A673 (cell line): Measurements from ENCODE around the gene ADA. TPM values are rescaled to one million over a fixed set of nuclear protein-coding genes. Genes with fewer than 3 reads are reported as not detected.

Experiments
- BruUV-seq: library from RNA; stranded (reverse); fragments of 400-500 nt; replicated peaks from 2 replicates; lab custom pipeline; 2021; lab: Mats Ljungman, UMichigan
- CTCF ChIA-PET: fragments of 300-600 bp; sonication (Branson Sonifier 250); formaldehyde crosslinking; loops from one replicate; lab custom pipeline; 2022; ENCODE audit warnings: antibody characterized with exemption; lab: Charles Lee
- POLR2A ChIA-PET: fragments of 300-600 bp; sonication (Branson Sonifier 250); formaldehyde crosslinking; loops from one replicate; lab custom pipeline; 2022; ENCODE audit warnings: antibody characterized with exemption; ENCODE audit not compliant: low non-redundant PET; lab: Charles Lee
- DNase-seq: peaks from one replicate; pipeline ENCODE4 v3.0.0-alpha.2; 2015; ENCODE audit warnings: low spot score
- H3K27ac ChIP-seq: fragments of 200-600 bp; sonication (generic); 2 replicates; pipeline ENCODE4 v1.5.1; 2016; ENCODE audit warnings: mixed run types, low read depth, mild to moderate bottlenecking, mixed read lengths, antibody characterized with exemption, low read length; ENCODE audit not compliant: poor library complexity, severe bottlenecking
- H3K27me3 ChIP-seq: fragments of 200-600 bp; sonication (generic); replicated peaks from 2 replicates; pipeline ENCODE4 v1.6.1; 2017; ENCODE audit warnings: mixed run types, low read depth, mild to moderate bottlenecking, mixed read lengths, antibody characterized with exemption, low read length; ENCODE audit not compliant: insufficient read depth, poor library complexity
- H3K36me3 ChIP-seq: fragments of 200-600 bp; sonication (generic); 2 replicates; pipeline ENCODE4 v1.6.1; 2016; ENCODE audit warnings: mixed run types, mild to moderate bottlenecking, mixed read lengths, antibody characterized with exemption, low read length; ENCODE audit not compliant: insufficient read depth, poor library complexity, severe bottlenecking
- H3K4me1 ChIP-seq: fragments of 200-600 bp; sonication (generic); 2 replicates; pipeline ENCODE4 v1.6.1; 2017; ENCODE audit warnings: mixed run types, mild to moderate bottlenecking, mixed read lengths, antibody characterized with exemption, low read length; ENCODE audit not compliant: insufficient read depth, poor library complexity, severe bottlenecking
- H3K4me3 ChIP-seq: fragments of 200-600 bp; sonication (generic); 2 replicates; pipeline ENCODE4 v1.5.1; 2016; ENCODE audit warnings: low read depth, mixed run types, mild to moderate bottlenecking, mixed read lengths, low read length; ENCODE audit not compliant: poor library complexity, severe bottlenecking
- H3K9me3 ChIP-seq: fragments of 200-600 bp; sonication (generic); 2 replicates; pipeline ENCODE4 v1.6.1; 2016; ENCODE audit warnings: mixed run types, low read depth, mild to moderate bottlenecking, mixed read lengths, antibody characterized with exemption, low read length; ENCODE audit not compliant: poor library complexity, severe bottlenecking
- CTCF ChIP-seq: fragments of 300-800, 200-600 bp; sonication (generic); conservative IDR thresholded peaks from 2 replicates; pipeline ENCODE4 v1.5.1; 2017; ENCODE audit warnings: low read depth, mild to moderate bottlenecking, antibody characterized with exemption, low read length, moderate library complexity, mixed read lengths
- EZH2 ChIP-seq: fragments of 200-600 bp; sonication (generic); IDR thresholded peaks from 2 replicates; pipeline ENCODE4 v1.6.1; 2017; ENCODE audit warnings: borderline replicate concordance, low read depth, mild to moderate bottlenecking, mixed read lengths, antibody characterized with exemption, low read length; ENCODE audit not compliant: poor library complexity, severe bottlenecking
- intact Hi-C: fragments of 100-400 bp; cut with micrococcal nuclease; formaldehyde crosslinking; loops from one replicate; pipeline ENCODE4 v1.10.0; 2022; ENCODE audit not compliant: unreplicated experiment
- total RNA-seq: library from RNA; stranded (reverse); gene quantifications from 2 replicates; pipeline ENCODE4 v1.2.3, GENCODE V29; 2021

Gene ADA
- total RNA-seq, 1 experiment from 2014 or later: 19.3 TPM

- H3K9me3 ChIP-seq: no peaks in the 10 kb centered on the region
- intact Hi-C loops: no loop called here
- H3K4me3 ChIP-seq: no peak overlapping the region
- no peak overlapping the region for H3K27ac ChIP-seq
- peaks cover 37% of the 10 kb centered on the region for H3K4me1 ChIP-seq
- CTCF ChIA-PET: no interaction called here
- BruUV-seq: no TSS peak
- no peak for TF ChIP-seq EZH2
- no peak for TF ChIP-seq CTCF
- no peak for DNase-seq
- no peaks in the 10 kb centered on the region for H3K27me3 ChIP-seq
- no peaks in the 10 kb centered on the region for H3K36me3 ChIP-seq
- POLR2A ChIA-PET: no interaction called here
These were observed 2.9 kb downstream of the ADA start for GRCh38 chr20:44648579-44648978.

GRCh38 chr20:44648068-44648467 lies 3.4 kb downstream of the ADA start:
- ChIA-PET CTCF (no interaction called here), POLR2A (no interaction called here)
- Histone ChIP-seq H3K27me3 (no peaks in the 10 kb centered on the region), H3K4me3 (no peak overlapping the region), H3K36me3 (no peaks in the 10 kb centered on the region), H3K27ac (no peak overlapping the region), H3K9me3 (no peaks in the 10 kb centered on the region), H3K4me1 (peaks cover 42% of the 10 kb centered on the region)
- BruUV-seq: no TSS peak
- no peak for DNase-seq
- TF ChIP-seq CTCF (no peak), EZH2 (no peak)
- intact Hi-C loops: no loop called here

GRCh38 chr20:44646641-44647274 lies 4.7 kb downstream of the ADA start:
- H3K4me1 ChIP-seq: peaks cover 51% of the 10 kb centered on the region
- intact Hi-C loops: no loop called here
- CTCF ChIA-PET: no interaction called here
- peak overlapping the region; percentile 67 for H3K27ac ChIP-seq
- no peak for DNase-seq
- TF ChIP-seq CTCF: no peak
- no peak for TF ChIP-seq EZH2
- no peaks in the 10 kb centered on the region for H3K9me3 ChIP-seq
- H3K4me3 ChIP-seq: no peak overlapping the region
- no peaks in the 10 kb centered on the region for H3K36me3 ChIP-seq
- no peaks in the 10 kb centered on the region for H3K27me3 ChIP-seq
- BruUV-seq: no TSS peak
- POLR2A ChIA-PET: no interaction called here
